Measurements from ENCODE around the gene NDUFA11. TPM values are rescaled to one million over a fixed set of nuclear protein-coding genes. Genes with fewer than 3 reads are reported as not detected.

The NDUFA11 gene
- total and polyA plus RNA-seq, 2 of the 13 experiments (the other 11 are each of a cell fraction or from before 2014, with no cell fraction given): 286 to 378 TPM

- TF ChIP-seq, protein P1, sequence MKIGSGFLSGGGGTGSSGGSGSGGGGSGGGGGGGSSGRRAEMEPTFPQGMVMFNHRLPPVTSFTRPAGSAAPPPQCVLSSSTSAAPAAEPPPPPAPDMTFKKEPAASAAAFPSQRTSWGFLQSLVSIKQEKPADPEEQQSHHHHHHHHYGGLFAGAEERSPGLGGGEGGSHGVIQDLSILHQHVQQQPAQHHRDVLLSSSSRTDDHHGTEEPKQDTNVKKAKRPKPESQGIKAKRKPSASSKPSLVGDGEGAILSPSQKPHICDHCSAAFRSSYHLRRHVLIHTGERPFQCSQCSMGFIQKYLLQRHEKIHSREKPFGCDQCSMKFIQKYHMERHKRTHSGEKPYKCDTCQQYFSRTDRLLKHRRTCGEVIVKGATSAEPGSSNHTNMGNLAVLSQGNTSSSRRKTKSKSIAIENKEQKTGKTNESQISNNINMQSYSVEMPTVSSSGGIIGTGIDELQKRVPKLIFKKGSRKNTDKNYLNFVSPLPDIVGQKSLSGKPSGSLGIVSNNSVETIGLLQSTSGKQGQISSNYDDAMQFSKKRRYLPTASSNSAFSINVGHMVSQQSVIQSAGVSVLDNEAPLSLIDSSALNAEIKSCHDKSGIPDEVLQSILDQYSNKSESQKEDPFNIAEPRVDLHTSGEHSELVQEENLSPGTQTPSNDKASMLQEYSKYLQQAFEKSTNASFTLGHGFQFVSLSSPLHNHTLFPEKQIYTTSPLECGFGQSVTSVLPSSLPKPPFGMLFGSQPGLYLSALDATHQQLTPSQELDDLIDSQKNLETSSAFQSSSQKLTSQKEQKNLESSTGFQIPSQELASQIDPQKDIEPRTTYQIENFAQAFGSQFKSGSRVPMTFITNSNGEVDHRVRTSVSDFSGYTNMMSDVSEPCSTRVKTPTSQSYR (CRISPR knock-in tag; IDR thresholded peaks at IDR 0.05; ENCODE audit: borderline replicate concordance): peak; percentile 78; the same call in 1 of the 2 replicates
- no peak for TF ChIP-seq U2AF1 (optimal IDR thresholded peaks at IDR 0.05; ENCODE audit: low read depth, low read length)
- no peak for TF ChIP-seq PCBP2 (optimal IDR thresholded peaks at IDR 0.05; ENCODE audit: low read depth, low read length, poor library complexity, severe bottlenecking)
- no peak; the same call in 1 of the 2 replicates for TF ChIP-seq ZSCAN31 (CRISPR knock-in tag; IDR thresholded peaks at IDR 0.05; ENCODE audit: low read depth)
- no peak for TF ChIP-seq NFATC3 (CRISPR knock-in tag; IDR thresholded peaks at IDR 0.05)
- no peak; the same call in 1 of the 2 replicates for TF ChIP-seq ZFP37 (CRISPR knock-in tag; IDR thresholded peaks at IDR 0.05; ENCODE audit: borderline replicate concordance)
- TF ChIP-seq TARDBP (CRISPR knock-in tag; IDR thresholded peaks at IDR 0.05): peak; percentile 91
- peak; percentile 97 for TF ChIP-seq ZNF331 (CRISPR knock-in tag; IDR thresholded peaks at IDR 0.05)
- TF ChIP-seq SMARCC2 (IDR thresholded peaks at IDR 0.05): no peak
- peak; percentile 90 for TF ChIP-seq SAP130 (CRISPR knock-in tag; IDR thresholded peaks at IDR 0.05; ENCODE audit: low read depth)
- TF ChIP-seq, protein P2, sequence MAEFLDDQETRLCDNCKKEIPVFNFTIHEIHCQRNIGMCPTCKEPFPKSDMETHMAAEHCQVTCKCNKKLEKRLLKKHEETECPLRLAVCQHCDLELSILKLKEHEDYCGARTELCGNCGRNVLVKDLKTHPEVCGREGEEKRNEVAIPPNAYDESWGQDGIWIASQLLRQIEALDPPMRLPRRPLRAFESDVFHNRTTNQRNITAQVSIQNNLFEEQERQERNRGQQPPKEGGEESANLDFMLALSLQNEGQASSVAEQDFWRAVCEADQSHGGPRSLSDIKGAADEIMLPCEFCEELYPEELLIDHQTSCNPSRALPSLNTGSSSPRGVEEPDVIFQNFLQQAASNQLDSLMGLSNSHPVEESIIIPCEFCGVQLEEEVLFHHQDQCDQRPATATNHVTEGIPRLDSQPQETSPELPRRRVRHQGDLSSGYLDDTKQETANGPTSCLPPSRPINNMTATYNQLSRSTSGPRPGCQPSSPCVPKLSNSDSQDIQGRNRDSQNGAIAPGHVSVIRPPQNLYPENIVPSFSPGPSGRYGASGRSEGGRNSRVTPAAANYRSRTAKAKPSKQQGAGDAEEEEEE (CRISPR knock-in tag; IDR thresholded peaks at IDR 0.05; ENCODE audit: borderline replicate concordance): 0 out of 2 replicates have a peak, but pooled peaks have one; percentile 39
- no peak for TF ChIP-seq ZNF296 (CRISPR knock-in tag; conservative IDR thresholded peaks at IDR 0.05)
- 0 out of 2 replicates have a peak, but pooled peaks have one; percentile 43 for TF ChIP-seq ZNF24 (IDR thresholded peaks at IDR 0.05)
- TF ChIP-seq E2F2 (CRISPR knock-in tag; IDR thresholded peaks at IDR 0.05; ENCODE audit: borderline replicate concordance): no peak
- TF ChIP-seq REPIN1 (CRISPR knock-in tag; IDR thresholded peaks at IDR 0.05; ENCODE audit: borderline replicate concordance, low read depth): peak; percentile 87; the same call in 1 of the 2 replicates
- no peak for TF ChIP-seq ZFY (CRISPR knock-in tag; IDR thresholded peaks at IDR 0.05)
- TF ChIP-seq ZNF557 (CRISPR knock-in tag; IDR thresholded peaks at IDR 0.05): no peak
- peak; percentile 56; the same call in 1 of the 2 replicates for TF ChIP-seq REL (CRISPR knock-in tag; conservative IDR thresholded peaks at IDR 0.05)
- TF ChIP-seq ZNF788 (CRISPR knock-in tag; IDR thresholded peaks at IDR 0.05; ENCODE audit: borderline replicate concordance): peak; percentile 88; the same call in 1 of the 2 replicates
- TF ChIP-seq HOXA5 (CRISPR knock-in tag; IDR thresholded peaks at IDR 0.05): peak; percentile 89
- TF ChIP-seq HMG20B (CRISPR knock-in tag; conservative IDR thresholded peaks at IDR 0.05): peak; percentile 81; the same call in 1 of the 2 replicates
- no peak for TF ChIP-seq PTBP1 (IDR thresholded peaks at IDR 0.05; ENCODE audit: low read depth, low read length, poor library complexity, severe bottlenecking)
- TF ChIP-seq ZNF317 (CRISPR knock-in tag; IDR thresholded peaks at IDR 0.05): no peak; the same call in 1 of the 2 replicates
- no peak for TF ChIP-seq NR1H2 (CRISPR knock-in tag; IDR thresholded peaks at IDR 0.05; ENCODE audit: borderline replicate concordance, low read depth)
- peak; percentile 93 to 97 for TF ChIP-seq EP300 (IDR thresholded peaks at IDR 0.05; ENCODE audit: low read depth in 2 of 2, low read length in 2 of 2)
- TF ChIP-seq EP300 (CRISPR knock-in tag; IDR thresholded peaks at IDR 0.05; ENCODE audit: borderline replicate concordance): peak; percentile 98
- no peak for TF ChIP-seq ZBTB8A (CRISPR knock-in tag; IDR thresholded peaks at IDR 0.05; ENCODE audit: borderline replicate concordance, low read depth)
These were observed 32.6 kb downstream of the NDUFA11 start (continued) for GRCh38 chr19:5870986-5871394.
